NOMO-1 treated with dmso at 0.1 percent for 144 hours (cell line): ENCODE results near the gene TBK1.
"Not testable (repeated sequence)": the region's sequence is repeated elsewhere in the genome, so short reads cannot be mapped to it uniquely, and the experiment has no call there.

Experiments used
- DNase-seq: peaks from one replicate; lab custom pipeline; 2025; ENCODE audit not compliant: unreplicated experiment; lab: John Stamatoyannopoulos, UW

Gene TBK1

GRCh38 chr12:64538121-64538520 lies 86.2 kb downstream of the TBK1 start:
- DNase-seq, result no peak

- not testable (repeated sequence) for DNase-seq
Measured at GRCh38 chr12:64542409-64543047, 90.6 kb downstream of the TBK1 start.

- no peak for DNase-seq
Measured at GRCh38 chr12:64544371-64545080, 92.6 kb downstream of the TBK1 start.

GRCh38 chr12:64545081-64545382 lies 93.1 kb downstream of the TBK1 start:
- no peak for DNase-seq

GRCh38 chr12:64549108-64549507 lies 97.2 kb downstream of the TBK1 start:
- DNase-seq, result no peak

GRCh38 chr12:64550755-64551154 lies 98.8 kb downstream of the TBK1 start:
- DNase-seq, result no peak

- no peak for DNase-seq
Measured at GRCh38 chr12:64551676-64552075, 99.8 kb downstream of the TBK1 start.
